Endothelial cell (in vitro differentiated cells): ENCODE measurements around the gene CSRP1. TPM values are rescaled to one million over a fixed set of nuclear protein-coding genes. Genes with fewer than 3 reads are reported as not detected.
"Not testable (repeated sequence)": the region's sequence is repeated elsewhere in the genome, so short reads cannot be mapped to it uniquely, and the experiment has no call there.

Experiments
- DNase-seq: peaks from one replicate; pipeline ENCODE4 v3.0.0; 2021; ENCODE audit warnings: low spot score
- H3K27ac Mint-ChIP-seq: one replicate; pipeline ENCODE4 v1.8.0; 2021; ENCODE audit warnings: mixed read lengths, inconsistent platforms; ENCODE audit not compliant: unreplicated experiment
- H3K27me3 Mint-ChIP-seq: one replicate; pipeline ENCODE4 v1.8.0; 2021; ENCODE audit warnings: mild to moderate bottlenecking, moderate library complexity, mixed read lengths, inconsistent platforms; ENCODE audit not compliant: unreplicated experiment
- H3K36me3 Mint-ChIP-seq: one replicate; pipeline ENCODE4 v1.8.0; 2021; ENCODE audit warnings: mild to moderate bottlenecking, low read depth, mixed read lengths, inconsistent platforms; ENCODE audit not compliant: unreplicated experiment
- H3K4me1 Mint-ChIP-seq: one replicate; pipeline ENCODE4 v1.8.0; 2021; ENCODE audit warnings: mild to moderate bottlenecking, mixed read lengths, inconsistent platforms; ENCODE audit not compliant: unreplicated experiment
- H3K4me3 Mint-ChIP-seq: one replicate; pipeline ENCODE4 v1.8.0; 2021; ENCODE audit warnings: mild to moderate bottlenecking, mixed read lengths, inconsistent platforms; ENCODE audit not compliant: unreplicated experiment
- H3K9me3 Mint-ChIP-seq: one replicate; pipeline ENCODE4 v1.8.0; 2021; ENCODE audit warnings: mixed read lengths, inconsistent platforms; ENCODE audit not compliant: unreplicated experiment
- total RNA-seq: library from RNA; stranded (reverse); fragmentation: NEBNext Ultra II Directional; extraction: Animal tissue kit (Norgen Biotek cat#: 25700); gene quantifications from one replicate; pipeline ENCODE4 v1.2.1, GENCODE V29; 2021; ENCODE audit not compliant: unreplicated experiment
- TF ChIP-seq, protein P1 (sequence below): fragments of 200-600 bp; sonication (generic); IDR thresholded peaks from one replicate; pipeline ENCODE4 v1.5.0; 2021; ENCODE audit warnings: antibody characterized with exemption; ENCODE audit not compliant: unreplicated experiment

CSRP1 gene
- total RNA-seq, 1 donor from 2014 or later, result 111 TPM

DNA sequence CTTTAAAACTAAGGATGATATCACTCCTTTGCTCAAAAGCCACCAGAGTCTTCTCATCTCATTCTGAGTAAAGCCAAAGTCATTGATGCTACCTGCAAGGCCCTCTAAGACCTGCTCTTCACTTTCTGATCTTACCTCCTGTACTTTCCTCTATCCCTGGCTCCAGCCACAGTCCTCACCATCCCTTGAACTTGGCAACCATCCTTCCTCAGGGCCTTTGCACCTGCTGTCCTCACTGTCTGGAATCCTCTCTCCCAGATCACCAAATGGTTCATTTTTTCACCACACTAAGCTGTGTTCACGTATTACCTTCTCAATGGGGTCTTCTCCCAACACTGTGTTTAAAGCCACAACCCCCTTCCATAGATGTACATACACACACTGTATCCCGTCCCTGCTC lies 33.6 kb downstream of the CSRP1 start:
- no peak for DNase-seq
- H3K27me3 Mint-ChIP-seq, result peaks cover 11% of the 10 kb centered on the region
- peaks cover 8% of the 10 kb centered on the region for H3K36me3 Mint-ChIP-seq
- no peaks in the 10 kb centered on the region for H3K9me3 Mint-ChIP-seq
- H3K4me1 Mint-ChIP-seq, result peaks cover 5% of the 10 kb centered on the region
- TF ChIP-seq, protein P1, sequence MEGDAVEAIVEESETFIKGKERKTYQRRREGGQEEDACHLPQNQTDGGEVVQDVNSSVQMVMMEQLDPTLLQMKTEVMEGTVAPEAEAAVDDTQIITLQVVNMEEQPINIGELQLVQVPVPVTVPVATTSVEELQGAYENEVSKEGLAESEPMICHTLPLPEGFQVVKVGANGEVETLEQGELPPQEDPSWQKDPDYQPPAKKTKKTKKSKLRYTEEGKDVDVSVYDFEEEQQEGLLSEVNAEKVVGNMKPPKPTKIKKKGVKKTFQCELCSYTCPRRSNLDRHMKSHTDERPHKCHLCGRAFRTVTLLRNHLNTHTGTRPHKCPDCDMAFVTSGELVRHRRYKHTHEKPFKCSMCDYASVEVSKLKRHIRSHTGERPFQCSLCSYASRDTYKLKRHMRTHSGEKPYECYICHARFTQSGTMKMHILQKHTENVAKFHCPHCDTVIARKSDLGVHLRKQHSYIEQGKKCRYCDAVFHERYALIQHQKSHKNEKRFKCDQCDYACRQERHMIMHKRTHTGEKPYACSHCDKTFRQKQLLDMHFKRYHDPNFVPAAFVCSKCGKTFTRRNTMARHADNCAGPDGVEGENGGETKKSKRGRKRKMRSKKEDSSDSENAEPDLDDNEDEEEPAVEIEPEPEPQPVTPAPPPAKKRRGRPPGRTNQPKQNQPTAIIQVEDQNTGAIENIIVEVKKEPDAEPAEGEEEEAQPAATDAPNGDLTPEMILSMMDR, result no peak
- no peak overlapping the region for H3K27ac Mint-ChIP-seq
- no peak overlapping the region for H3K4me3 Mint-ChIP-seq

DNA sequence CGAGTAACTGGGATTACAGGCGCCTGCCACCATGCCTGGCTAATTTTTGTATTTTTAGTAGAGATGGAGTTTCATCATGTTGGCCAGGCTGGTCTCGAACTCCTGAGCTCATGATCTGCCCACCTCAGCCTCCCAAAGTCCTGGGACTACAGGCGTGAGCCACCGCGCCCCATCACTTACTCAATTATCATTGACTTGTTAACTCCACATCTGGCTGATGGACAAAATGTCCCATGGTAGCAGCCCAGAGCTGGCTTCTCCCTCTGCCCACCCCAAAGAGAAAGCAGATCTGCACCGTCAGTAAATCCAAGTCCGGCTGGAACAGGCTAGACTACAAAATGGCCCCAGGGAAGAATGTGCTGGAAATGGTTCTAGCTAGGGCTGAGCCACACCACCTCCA lies 34.6 kb downstream of the CSRP1 start:
- peaks cover 13% of the 10 kb centered on the region for H3K27me3 Mint-ChIP-seq
- H3K4me1 Mint-ChIP-seq, result peaks cover 14% of the 10 kb centered on the region
- H3K27ac Mint-ChIP-seq, H3K36me3 Mint-ChIP-seq, H3K4me3 Mint-ChIP-seq, DNase-seq, H3K9me3 Mint-ChIP-seq: not testable (repeated sequence)

DNA sequence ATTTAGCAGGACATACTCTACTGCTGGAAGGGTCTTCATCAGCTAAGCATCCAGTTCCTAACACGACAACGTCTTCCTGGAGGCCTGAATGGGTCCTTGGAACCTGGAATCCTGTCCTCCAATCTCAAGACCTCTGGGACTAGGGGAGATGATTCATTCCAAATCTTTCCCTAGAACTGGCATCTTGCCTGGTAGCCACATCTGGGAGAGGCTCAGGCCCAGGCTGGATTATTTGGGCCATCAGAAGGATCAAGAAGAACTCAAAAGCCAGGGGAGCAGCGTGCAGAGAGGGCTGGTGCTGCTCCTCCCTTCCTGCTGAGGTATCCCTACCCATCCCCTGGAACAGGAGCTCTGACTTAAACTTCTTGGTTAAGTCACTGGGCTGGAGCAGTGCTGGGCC lies 35.2 kb downstream of the CSRP1 start:
- DNase-seq, result no peak
- no peaks in the 10 kb centered on the region for H3K9me3 Mint-ChIP-seq
- peaks cover 8% of the 10 kb centered on the region for H3K36me3 Mint-ChIP-seq
- peaks cover 14% of the 10 kb centered on the region for H3K4me1 Mint-ChIP-seq
- H3K27ac Mint-ChIP-seq, result no peak overlapping the region
- TF ChIP-seq, protein P1, result no peak
- H3K27me3 Mint-ChIP-seq, result peaks cover 13% of the 10 kb centered on the region
- H3K4me3 Mint-ChIP-seq, result no peak overlapping the region

DNA sequence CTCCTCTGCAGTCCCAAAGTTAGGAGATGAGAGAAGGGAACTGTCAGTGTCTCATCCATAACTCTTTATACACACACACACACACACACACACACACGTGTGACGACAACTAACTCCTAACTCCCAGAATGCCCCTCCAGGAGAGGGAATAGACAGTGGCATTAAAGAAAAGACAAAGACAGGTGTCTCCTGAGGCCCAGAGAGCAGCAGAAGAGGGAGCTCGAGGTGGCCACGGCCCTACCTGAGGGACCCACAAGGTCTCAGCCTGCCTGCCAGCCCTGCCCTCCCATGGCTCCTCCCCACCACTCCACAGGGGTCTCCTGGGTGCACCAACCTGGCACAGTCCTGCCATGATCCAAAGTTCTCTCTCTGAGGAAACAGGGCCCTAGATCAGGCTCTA lies 36.3 kb downstream of the CSRP1 start:
- Mint-ChIP-seq H3K36me3 (peaks cover 8% of the 10 kb centered on the region), H3K4me3 (no peak overlapping the region), H3K27me3 (peaks cover 13% of the 10 kb centered on the region), H3K9me3 (no peaks in the 10 kb centered on the region), H3K27ac (no peak overlapping the region), H3K4me1 (peaks cover 14% of the 10 kb centered on the region)
- DNase-seq, result no peak
- TF ChIP-seq, protein P1, result no peak

DNA sequence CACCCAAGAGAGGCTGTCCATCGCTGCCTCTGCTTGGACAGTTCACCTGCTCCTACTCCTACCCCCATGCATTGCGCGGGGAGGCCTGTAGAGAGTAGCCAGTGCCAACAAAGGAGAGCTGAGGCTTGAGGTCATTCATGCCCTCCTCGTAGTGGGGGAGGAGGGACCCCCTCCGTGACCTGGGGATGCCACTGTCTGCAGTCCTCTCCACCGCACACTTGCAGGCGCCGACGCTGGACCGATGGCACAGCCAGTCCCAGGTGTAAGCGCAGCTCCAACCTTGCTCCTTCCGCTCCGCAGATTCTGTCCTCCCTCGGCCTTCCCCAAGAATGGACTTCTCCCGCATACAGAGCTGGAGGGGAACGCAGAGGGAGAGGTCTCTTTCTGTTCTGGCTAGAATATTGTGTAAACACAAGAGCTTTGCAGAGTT lies 37.3 kb downstream of the CSRP1 start:
- H3K4me1 Mint-ChIP-seq, result peaks cover 14% of the 10 kb centered on the region
- peaks cover 13% of the 10 kb centered on the region for H3K27me3 Mint-ChIP-seq
- no peak for DNase-seq
- TF ChIP-seq, protein P1, result no peak
- no peaks in the 10 kb centered on the region for H3K9me3 Mint-ChIP-seq
- H3K36me3 Mint-ChIP-seq, result peaks cover 15% of the 10 kb centered on the region
- H3K27ac Mint-ChIP-seq, result peak overlapping the region; percentile 80
- H3K4me3 Mint-ChIP-seq, result peak overlapping the region; percentile 89
